Upper lobe of left lung (tissue), 6 donors: ENCODE data around the gene CD37. TPM values are rescaled to one million over a fixed set of nuclear protein-coding genes. Genes with fewer than 3 reads are reported as not detected.

ENCODE experiments used
- ATAC-seq, 2 donors: fragments of 200-7000 bp; cut with Tn5 transposase; one replicate each; pipeline ENCODE4 v1.9.1; 2022; ENCODE audit warnings: mild to moderate bottlenecking in 2 of 2, moderate library complexity in 2 of 2; ENCODE audit not compliant: low FRiP score in 2 of 2
- DNase-seq, 2 donors: peaks; one replicate each; pipeline ENCODE4 v3.0.0-alpha.2; 2019 to 2020
- H3K27ac ChIP-seq, 4 donors: fragments of 200-600 bp; sonication (generic); one replicate each; pipeline ENCODE4 v1.5.1; 2016 to 2019
- H3K27me3 ChIP-seq, 4 donors: fragments of 200-600 bp; sonication (generic); one replicate each; pipeline ENCODE4 v1.5.1; 2017 to 2019
- H3K36me3 ChIP-seq, 4 donors: fragments of 200-600 bp; sonication (generic); one replicate each; pipeline ENCODE4 v1.5.1; 2016 to 2019
- H3K4me1 ChIP-seq, 4 donors: fragments of 200-600 bp; sonication (generic); one replicate each; pipeline ENCODE4 v1.5.1; 2018 to 2019
- H3K4me3 ChIP-seq, 4 donors: fragments of 200-600 bp; sonication (generic); one replicate each; pipeline ENCODE4 v1.5.1; 2017 to 2019; ENCODE audit warnings: mild to moderate bottlenecking in 2 of 4, moderate library complexity in 1 of 4
- H3K9me3 ChIP-seq, 4 donors: fragments of 200-600 bp; sonication (generic); one replicate each; pipeline ENCODE4 v1.5.1; 2018 to 2019
- CTCF ChIP-seq, 6 experiments: fragments of 450-650 bp in 4 of 6; fragments of 200-600 bp in 2 of 6; sonication (generic) in 2 of 6; IDR thresholded peaks; one replicate each; pipeline ENCODE4 v1.5.1; 2016 to 2019; ENCODE audit warnings: antibody characterized with exemption in 6 of 6
- EP300 ChIP-seq, 4 donors: sonication (generic); formaldehyde crosslinking; IDR thresholded peaks; one replicate each; pipeline ENCODE4 v1.5.1; 2017; ENCODE audit warnings: antibody characterized with exemption in 4 of 4, control low read depth in 2 of 4
- POLR2A ChIP-seq, 4 donors: fragments of 450-650 bp; IDR thresholded peaks; one replicate each; pipeline ENCODE4 v1.5.1; 2016 to 2017; ENCODE audit warnings: antibody characterized with exemption in 4 of 4, mild to moderate bottlenecking in 2 of 4
- POLR2AphosphoS5 ChIP-seq, 2 donors: sonication (generic); formaldehyde crosslinking; IDR thresholded peaks; one replicate each; pipeline ENCODE4 v1.5.1; 2017; ENCODE audit warnings: antibody characterized with exemption in 2 of 2
- WGBS, 2 donors: methylation state at CpG; one replicate each; pipeline ENCODE4 v1.1.5; 2017 to 2018; 5-methylcytosine and 5-hydroxymethylcytosine counted together
- total RNA-seq, 6 donors: library from RNA; depleted of rRNA in 4 of 6; stranded (reverse); fragments of >200 nt in 4 of 6; gene quantifications; one replicate each; pipeline versions ENCODE4 v1.1.0 to v1.2.1, GENCODE V29; 2016 to 2021
- donor health status: DM: no; HTN: no; CAD: no; lungs with moderate emphysema.
- donor health status: DM: no; HTN: yes; CAD: no; lungs with severe emphysema.

The CD37 gene
- total RNA-seq, 6 donors from 2014 or later, result 63.5 to 156 (median 123) TPM

- WGBS, 2 donors, result 94 to 96% methylated on average over 2 of the region's 2 CpGs
- TF ChIP-seq CTCF (IDR thresholded peaks at IDR 0.05) (no peak), POLR2A (IDR thresholded peaks at IDR 0.05) (no peak), POLR2AphosphoS5 (IDR thresholded peaks at IDR 0.05) (no peak), EP300 (IDR thresholded peaks at IDR 0.05) (no peak)
- peaks cover 3 to 91% (median 58%) of the 10 kb centered on the region in 4 donors for H3K36me3 ChIP-seq
Measured at GRCh38 chr19:49349567-49349966, 14.4 kb downstream of the CD37 start.

GRCh38 chr19:49355909-49356353, 20.7 kb downstream of the CD37 start:
- WGBS, 2 donors, result 11 to 25% methylated on average over 12 of the region's 12 CpGs
- Histone ChIP-seq H3K36me3 (peaks cover 0 to 59% (median 39%) of the 10 kb centered on the region in 4 donors), H3K4me1 (peaks cover 20 to 38% (median 26%) of the 10 kb centered on the region in 4 donors), H3K9me3 (no peaks in the 10 kb centered on the region), H3K27me3 (no peaks in the 10 kb centered on the region), H3K27ac (peak overlapping the region; percentile 43 to 79 (median 68)), H3K4me3 (peak overlapping the region in 1 of 4 donors; percentile 10)
- ATAC-seq (no peak), DNase-seq (peak; percentile 40 to 70)
- TF ChIP-seq POLR2AphosphoS5 (IDR thresholded peaks at IDR 0.05), result peak in 1 of 2 donors; percentile 15
- no peak for TF ChIP-seq EP300 (IDR thresholded peaks at IDR 0.05)

More at GRCh38 chr19:49349567-49349966, 14.4 kb downstream of the CD37 start:
- Histone ChIP-seq H3K4me1 (no peaks in the 10 kb centered on the region), H3K27ac (no peak overlapping the region), H3K27me3 (no peaks in the 10 kb centered on the region), H3K9me3 (no peaks in the 10 kb centered on the region), H3K4me3 (no peak overlapping the region)
- no peak for ATAC-seq
- no peak for DNase-seq

- ATAC-seq (no peak), DNase-seq (no peak)
- Histone ChIP-seq H3K4me3 (no peak overlapping the region), H3K9me3 (no peaks in the 10 kb centered on the region), H3K27me3 (no peaks in the 10 kb centered on the region), H3K4me1 (peaks cover 25 to 38% (median 28%) of the 10 kb centered on the region in 4 donors), H3K36me3 (peaks cover 0 to 54% (median 35%) of the 10 kb centered on the region in 4 donors), H3K27ac (peak overlapping the region; percentile 27 to 79 (median 64))
- TF ChIP-seq CTCF (IDR thresholded peaks at IDR 0.05) (no peak), EP300 (IDR thresholded peaks at IDR 0.05) (no peak), POLR2A (IDR thresholded peaks at IDR 0.05) (no peak), POLR2AphosphoS5 (IDR thresholded peaks at IDR 0.05) (no peak)
- WGBS, 2 donors, result 44 to 54% methylated on average over 7 of the region's 7 CpGs
Measured at GRCh38 chr19:49356382-49356781, 21.2 kb downstream of the CD37 start.

GRCh38 chr19:49357186-49357585, 22.0 kb downstream of the CD37 start:
- ATAC-seq, result no peak
- peak overlapping the region; percentile 27 to 79 (median 64) for H3K27ac ChIP-seq
- WGBS, 2 donors, result 83 to 91% methylated on average over 9 of the region's 9 CpGs
- no peak for TF ChIP-seq POLR2A (IDR thresholded peaks at IDR 0.05)
- TF ChIP-seq CTCF (IDR thresholded peaks at IDR 0.05), result no peak
- no peak for TF ChIP-seq EP300 (IDR thresholded peaks at IDR 0.05)
- TF ChIP-seq POLR2AphosphoS5 (IDR thresholded peaks at IDR 0.05), result no peak
- no peak for DNase-seq
- H3K4me3 ChIP-seq, result no peak overlapping the region
- H3K9me3 ChIP-seq, result no peaks in the 10 kb centered on the region
- no peaks in the 10 kb centered on the region for H3K27me3 ChIP-seq
- peaks cover 26 to 40% (median 30%) of the 10 kb centered on the region in 4 donors for H3K4me1 ChIP-seq
- peaks cover 0 to 53% (median 31%) of the 10 kb centered on the region in 4 donors for H3K36me3 ChIP-seq

- no peak for TF ChIP-seq POLR2A (IDR thresholded peaks at IDR 0.05)
- TF ChIP-seq CTCF (IDR thresholded peaks at IDR 0.05), result no peak
- no peak for TF ChIP-seq POLR2AphosphoS5 (IDR thresholded peaks at IDR 0.05)
- no peak for TF ChIP-seq EP300 (IDR thresholded peaks at IDR 0.05)
- Histone ChIP-seq H3K4me1 (peaks cover 29 to 61% (median 46%) of the 10 kb centered on the region in 4 donors), H3K9me3 (no peaks in the 10 kb centered on the region), H3K4me3 (peak overlapping the region in 1 of 4 donors; percentile 90), H3K27ac (peak overlapping the region; percentile 89 to 96 (median 94)), H3K36me3 (peaks cover 0 to 26% (median 19%) of the 10 kb centered on the region in 4 donors), H3K27me3 (peaks cover 0 to 4% (median 0%) of the 10 kb centered on the region in 4 donors)
- 57 to 75% methylated on average over 8 to 17 of the region's 17 CpGs for WGBS, 2 donors
- ATAC-seq (no peak), DNase-seq (peak in 1 of 2 donors; percentile 71)
Measured at GRCh38 chr19:49359851-49360820, 24.9 kb downstream of the CD37 start.
